Sigmoid colon (tissue), 4 donors: ENCODE data around the gene OR4P4.

ENCODE experiments used
- CTCF ChIP-seq, 4 experiments: fragments of 450-650 bp in 3 of 4; fragments of 200-600 bp in 1 of 4; IDR thresholded peaks; one replicate each; pipeline ENCODE4 v1.5.1; 2016 to 2019; ENCODE audit warnings: antibody characterized with exemption in 4 of 4, mild to moderate bottlenecking in 3 of 4, moderate library complexity in 2 of 4
- EP300 ChIP-seq, 4 donors: sonication (generic); formaldehyde crosslinking; IDR thresholded peaks; one replicate each; pipeline ENCODE4 v1.6.1; 2017; ENCODE audit warnings: antibody characterized with exemption in 4 of 4
- POLR2A ChIP-seq, 2 donors: fragments of 450-650 bp; IDR thresholded peaks; one replicate each; pipeline ENCODE4 v1.6.1; 2016; ENCODE audit warnings: antibody characterized with exemption in 2 of 2, mild to moderate bottlenecking in 2 of 2, moderate library complexity in 2 of 2
- POLR2AphosphoS5 ChIP-seq, 4 donors: sonication (generic); formaldehyde crosslinking; IDR thresholded peaks; one replicate each; pipeline ENCODE4 v1.6.1; 2017; ENCODE audit warnings: antibody characterized with exemption in 4 of 4

- TF ChIP-seq EP300 (IDR thresholded peaks at IDR 0.05) (no peak), CTCF (IDR thresholded peaks at IDR 0.05) (no peak), POLR2AphosphoS5 (IDR thresholded peaks at IDR 0.05) (no peak), POLR2A (IDR thresholded peaks at IDR 0.05) (no peak)
Measured at GRCh38 chr11:55655096-55655495, 20.2 kb downstream of the OR4P4 start.
